ENCODE measurements around the gene KYNU.

KYNU gene

DNA sequence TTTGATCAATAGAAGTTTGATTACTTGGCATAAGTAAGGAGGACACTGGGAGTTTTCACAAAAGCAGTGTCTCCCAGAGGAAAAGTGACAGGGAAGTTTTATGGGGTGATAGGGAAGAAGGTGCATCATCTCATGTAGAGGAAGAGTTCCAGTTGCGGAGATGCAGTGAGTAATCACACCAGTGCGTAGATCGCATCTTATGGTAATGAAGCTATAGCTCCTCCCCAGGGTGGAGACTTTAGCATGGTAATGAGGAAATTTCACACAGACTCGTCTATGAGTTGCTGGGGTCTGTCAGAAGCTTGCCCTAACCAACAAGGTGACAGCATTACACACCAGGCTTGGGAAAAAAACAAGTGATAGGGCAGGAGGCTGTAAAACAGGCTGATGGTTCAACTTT lies 49.0 kb downstream of the KYNU start (continued):
- TF ChIP-seq ZNF777 (tag by site-specific recombination; IDR thresholded peaks at IDR 0.05; ENCODE audit: borderline replicate concordance) (no peak), ZNF138 (tag by site-specific recombination; IDR thresholded peaks at IDR 0.05; ENCODE audit: borderline replicate concordance) (no peak), ZNF580 (tag by site-specific recombination; IDR thresholded peaks at IDR 0.05) (no peak), HOXC10 (CRISPR knock-in tag; IDR thresholded peaks at IDR 0.05) (no peak), HOXD13 (CRISPR knock-in tag; IDR thresholded peaks at IDR 0.05; ENCODE audit: borderline replicate concordance) (no peak), SCRT2 (tag by site-specific recombination; IDR thresholded peaks at IDR 0.05) (no peak), ZNF266 (tag by site-specific recombination; IDR thresholded peaks at IDR 0.05; ENCODE audit: low read depth) (no peak), SALL2 (tag by site-specific recombination; IDR thresholded peaks at IDR 0.05; ENCODE audit: borderline replicate concordance) (no peak), KLF17 (tag by site-specific recombination; IDR thresholded peaks at IDR 0.05) (no peak), ZNF16 (tag by site-specific recombination; IDR thresholded peaks at IDR 0.05; ENCODE audit: low read depth) (no peak)

GRCh38 chr2:142930835-142931398 lies 53.5 kb downstream of the KYNU start:
- Histone ChIP-seq H3K36me3 (ENCODE audit: control insufficient read depth in 2 of 2, insufficient read depth in 1 of 2, low read length in 2 of 2) (no peaks in the 10 kb centered on the region), H3K27ac (ENCODE audit: extremely low read depth, low read depth, low read length) (no peak overlapping the region), H3K9me3 (ENCODE audit: control insufficient read depth, insufficient read depth, low read depth, low read length) (no peaks in the 10 kb centered on the region), H3K4me3 (ENCODE audit: low read depth, low read length) (no peak overlapping the region), H3K4me1 (ENCODE audit: control insufficient read depth, insufficient read depth, low read length) (no peaks in the 10 kb centered on the region)
- ChIA-PET POLR2A (no interaction called here), CTCF (no interaction called here)
- TF ChIP-seq HOXC10 (CRISPR knock-in tag; IDR thresholded peaks at IDR 0.05) (no peak), GLI2 (tag by site-specific recombination; IDR thresholded peaks at IDR 0.05; ENCODE audit: borderline replicate concordance, low read depth) (no peak), MYNN (tag by site-specific recombination; IDR thresholded peaks at IDR 0.05; ENCODE audit: borderline replicate concordance) (no peak)
- TF ChIP-seq, protein P1, sequence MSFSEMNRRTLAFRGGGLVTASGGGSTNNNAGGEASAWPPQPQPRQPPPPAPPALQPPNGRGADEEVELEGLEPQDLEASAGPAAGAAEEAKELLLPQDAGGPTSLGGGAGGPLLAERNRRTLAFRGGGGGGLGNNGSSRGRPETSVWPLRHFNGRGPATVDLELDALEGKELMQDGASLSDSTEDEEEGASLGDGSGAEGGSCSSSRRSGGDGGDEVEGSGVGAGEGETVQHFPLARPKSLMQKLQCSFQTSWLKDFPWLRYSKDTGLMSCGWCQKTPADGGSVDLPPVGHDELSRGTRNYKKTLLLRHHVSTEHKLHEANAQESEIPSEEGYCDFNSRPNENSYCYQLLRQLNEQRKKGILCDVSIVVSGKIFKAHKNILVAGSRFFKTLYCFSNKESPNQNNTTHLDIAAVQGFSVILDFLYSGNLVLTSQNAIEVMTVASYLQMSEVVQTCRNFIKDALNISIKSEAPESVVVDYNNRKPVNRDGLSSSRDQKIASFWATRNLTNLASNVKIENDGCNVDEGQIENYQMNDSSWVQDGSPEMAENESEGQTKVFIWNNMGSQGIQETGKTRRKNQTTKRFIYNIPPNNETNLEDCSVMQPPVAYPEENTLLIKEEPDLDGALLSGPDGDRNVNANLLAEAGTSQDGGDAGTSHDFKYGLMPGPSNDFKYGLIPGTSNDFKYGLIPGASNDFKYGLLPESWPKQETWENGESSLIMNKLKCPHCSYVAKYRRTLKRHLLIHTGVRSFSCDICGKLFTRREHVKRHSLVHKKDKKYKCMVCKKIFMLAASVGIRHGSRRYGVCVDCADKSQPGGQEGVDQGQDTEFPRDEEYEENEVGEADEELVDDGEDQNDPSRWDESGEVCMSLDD (tag by site-specific recombination; IDR thresholded peaks at IDR 0.05): no peak

DNA sequence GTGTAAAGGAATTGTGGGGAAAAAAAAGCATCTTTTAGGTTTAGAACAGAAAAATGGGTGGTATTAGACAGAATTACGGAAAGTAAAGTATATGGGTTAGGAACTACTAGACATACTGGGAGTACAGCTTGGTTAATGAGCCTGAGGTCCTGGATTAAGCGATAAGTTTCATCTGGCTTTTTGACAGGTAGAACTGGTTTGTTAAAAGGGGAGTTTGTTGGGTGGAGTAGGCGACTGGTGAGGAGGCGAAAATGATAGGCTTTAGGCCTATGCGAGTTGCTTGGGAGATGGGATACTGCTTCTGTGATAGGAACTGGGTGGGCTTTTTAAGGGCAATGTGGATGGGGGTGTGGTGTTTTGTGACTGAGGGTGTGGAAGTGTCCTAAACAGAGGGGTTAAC lies 56.5 kb downstream of the KYNU start:
- Histone ChIP-seq H3K27ac (ENCODE audit: extremely low read depth, low read depth, low read length) (no peak overlapping the region), H3K4me3 (ENCODE audit: low read depth, low read length) (no peak overlapping the region), H3K4me1 (ENCODE audit: control insufficient read depth, insufficient read depth, low read length) (no peaks in the 10 kb centered on the region), H3K9me3 (ENCODE audit: control insufficient read depth, insufficient read depth, low read depth, low read length) (no peaks in the 10 kb centered on the region), H3K36me3 (ENCODE audit: control insufficient read depth in 2 of 2, insufficient read depth in 1 of 2, low read length in 2 of 2) (no peaks in the 10 kb centered on the region)
- ChIA-PET CTCF (interaction anchor here (0.6 to 1.4 kb wide), 3 partner anchors 45 to 978 kb away, joined by 3 to 5 read pairs (median 4); no protein-coding TSS in a partner anchor), POLR2A (no interaction called here)
- no peak for TF ChIP-seq ZNF544 (tag by site-specific recombination; IDR thresholded peaks at IDR 0.05)
- TF ChIP-seq ZNF10 (tag by site-specific recombination; IDR thresholded peaks at IDR 0.05): no peak
- no peak for TF ChIP-seq PRDM1 (tag by site-specific recombination; IDR thresholded peaks at IDR 0.05)
- no peak for TF ChIP-seq ZNF660 (tag by site-specific recombination; IDR thresholded peaks at IDR 0.05)
- TF ChIP-seq ZSCAN16 (tag by site-specific recombination; IDR thresholded peaks at IDR 0.05): no peak
- TF ChIP-seq ZNF37A (tag by site-specific recombination; IDR thresholded peaks at IDR 0.05): no peak
- no peak for TF ChIP-seq ZNF521 (tag by site-specific recombination; IDR thresholded peaks at IDR 0.05)
- TF ChIP-seq, protein P2, sequence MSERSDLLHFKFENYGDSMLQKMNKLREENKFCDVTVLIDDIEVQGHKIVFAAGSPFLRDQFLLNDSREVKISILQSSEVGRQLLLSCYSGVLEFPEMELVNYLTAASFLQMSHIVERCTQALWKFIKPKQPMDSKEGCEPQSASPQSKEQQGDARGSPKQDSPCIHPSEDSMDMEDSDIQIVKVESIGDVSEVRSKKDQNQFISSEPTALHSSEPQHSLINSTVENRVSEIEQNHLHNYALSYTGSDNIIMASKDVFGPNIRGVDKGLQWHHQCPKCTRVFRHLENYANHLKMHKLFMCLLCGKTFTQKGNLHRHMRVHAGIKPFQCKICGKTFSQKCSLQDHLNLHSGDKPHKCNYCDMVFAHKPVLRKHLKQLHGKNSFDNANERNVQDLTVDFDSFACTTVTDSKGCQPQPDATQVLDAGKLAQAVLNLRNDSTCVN (tag by site-specific recombination; optimal IDR thresholded peaks at IDR 0.05): no peak
- no peak for TF ChIP-seq ZNF629 (tag by site-specific recombination; IDR thresholded peaks at IDR 0.05)
- no peak for TF ChIP-seq ZNF664 (tag by site-specific recombination; IDR thresholded peaks at IDR 0.05)
- no peak for TF ChIP-seq ZBTB48 (tag by site-specific recombination; IDR thresholded peaks at IDR 0.05)
- TF ChIP-seq ZBTB20 (tag by site-specific recombination; IDR thresholded peaks at IDR 0.05): no peak
- no peak for TF ChIP-seq ZNF335 (tag by site-specific recombination; conservative IDR thresholded peaks at IDR 0.05)
- no peak for TF ChIP-seq ZNF132 (tag by site-specific recombination; IDR thresholded peaks at IDR 0.05; ENCODE audit: borderline replicate concordance)
- TF ChIP-seq ZNF426 (tag by site-specific recombination; IDR thresholded peaks at IDR 0.05): no peak
- no peak for TF ChIP-seq ZNF16 (tag by site-specific recombination; IDR thresholded peaks at IDR 0.05; ENCODE audit: low read depth)
- TF ChIP-seq ZNF23 (tag by site-specific recombination; IDR thresholded peaks at IDR 0.05; ENCODE audit: borderline replicate concordance): no peak
- no peak for TF ChIP-seq ZNF112 (tag by site-specific recombination; IDR thresholded peaks at IDR 0.05)
- TF ChIP-seq ZNF433 (tag by site-specific recombination; IDR thresholded peaks at IDR 0.05; ENCODE audit: low read depth): no peak

All from HEK293 (cell line).